ENCODE results near the gene FRMPD3.

DNA sequence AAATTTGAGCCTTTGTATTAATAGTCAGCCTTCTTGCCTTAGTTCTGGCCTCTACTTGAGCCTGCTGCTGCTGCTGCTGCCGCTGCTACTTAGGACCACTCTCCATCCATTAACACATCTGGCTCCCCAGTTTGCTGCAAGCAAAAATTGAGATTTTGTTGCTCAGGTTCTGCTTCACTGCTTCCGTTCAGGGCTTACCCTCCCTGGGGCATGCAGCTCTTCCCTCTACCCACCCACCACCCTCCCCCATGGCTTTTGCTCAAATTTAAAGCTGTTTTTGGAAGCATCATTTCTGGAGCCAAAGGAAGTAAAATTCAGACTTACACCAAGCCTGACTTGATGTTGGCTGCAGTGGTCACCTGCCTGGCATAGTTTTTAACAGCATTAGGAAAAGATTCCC, 28.9 kb upstream of the FRMPD3 start:
- TF ChIP-seq ZFP3 (CRISPR knock-in tag; IDR thresholded peaks at IDR 0.05) (no peak), ZFP30 (CRISPR knock-in tag; IDR thresholded peaks at IDR 0.05) (no peak), CSDC2 (CRISPR knock-in tag; IDR thresholded peaks at IDR 0.05) (no peak), ZC3H10 (CRISPR knock-in tag; IDR thresholded peaks at IDR 0.05) (no peak), TCF4 (CRISPR knock-in tag; IDR thresholded peaks at IDR 0.05; ENCODE audit: borderline replicate concordance) (no peak), ARNTL (CRISPR knock-in tag; IDR thresholded peaks at IDR 0.05; ENCODE audit: borderline replicate concordance, low read depth) (no peak), GLIS3 (CRISPR knock-in tag; IDR thresholded peaks at IDR 0.05) (no peak)
- TF ChIP-seq, protein P1, sequence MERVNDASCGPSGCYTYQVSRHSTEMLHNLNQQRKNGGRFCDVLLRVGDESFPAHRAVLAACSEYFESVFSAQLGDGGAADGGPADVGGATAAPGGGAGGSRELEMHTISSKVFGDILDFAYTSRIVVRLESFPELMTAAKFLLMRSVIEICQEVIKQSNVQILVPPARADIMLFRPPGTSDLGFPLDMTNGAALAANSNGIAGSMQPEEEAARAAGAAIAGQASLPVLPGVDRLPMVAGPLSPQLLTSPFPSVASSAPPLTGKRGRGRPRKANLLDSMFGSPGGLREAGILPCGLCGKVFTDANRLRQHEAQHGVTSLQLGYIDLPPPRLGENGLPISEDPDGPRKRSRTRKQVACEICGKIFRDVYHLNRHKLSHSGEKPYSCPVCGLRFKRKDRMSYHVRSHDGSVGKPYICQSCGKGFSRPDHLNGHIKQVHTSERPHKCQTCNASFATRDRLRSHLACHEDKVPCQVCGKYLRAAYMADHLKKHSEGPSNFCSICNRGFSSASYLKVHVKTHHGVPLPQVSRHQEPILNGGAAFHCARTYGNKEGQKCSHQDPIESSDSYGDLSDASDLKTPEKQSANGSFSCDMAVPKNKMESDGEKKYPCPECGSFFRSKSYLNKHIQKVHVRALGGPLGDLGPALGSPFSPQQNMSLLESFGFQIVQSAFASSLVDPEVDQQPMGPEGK (CRISPR knock-in tag; IDR thresholded peaks at IDR 0.05; ENCODE audit: borderline replicate concordance): no peak
- TF ChIP-seq, protein P2, sequence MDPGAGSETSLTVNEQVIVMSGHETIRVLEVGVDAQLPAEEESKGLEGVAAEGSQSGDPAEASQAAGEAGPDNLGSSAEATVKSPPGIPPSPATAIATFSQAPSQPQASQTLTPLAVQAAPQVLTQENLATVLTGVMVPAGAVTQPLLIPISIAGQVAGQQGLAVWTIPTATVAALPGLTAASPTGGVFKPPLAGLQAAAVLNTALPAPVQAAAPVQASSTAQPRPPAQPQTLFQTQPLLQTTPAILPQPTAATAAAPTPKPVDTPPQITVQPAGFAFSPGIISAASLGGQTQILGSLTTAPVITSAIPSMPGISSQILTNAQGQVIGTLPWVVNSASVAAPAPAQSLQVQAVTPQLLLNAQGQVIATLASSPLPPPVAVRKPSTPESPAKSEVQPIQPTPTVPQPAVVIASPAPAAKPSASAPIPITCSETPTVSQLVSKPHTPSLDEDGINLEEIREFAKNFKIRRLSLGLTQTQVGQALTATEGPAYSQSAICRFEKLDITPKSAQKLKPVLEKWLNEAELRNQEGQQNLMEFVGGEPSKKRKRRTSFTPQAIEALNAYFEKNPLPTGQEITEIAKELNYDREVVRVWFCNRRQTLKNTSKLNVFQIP (CRISPR knock-in tag; IDR thresholded peaks at IDR 0.05; ENCODE audit: borderline replicate concordance, low read depth): no peak
